WI38 (cell line): Measurements from ENCODE around the gene NREP.

Experiments
- H3K4me3 ChIP-seq: 2 replicates; pipeline ENCODE4 v1.5.1; 2011; ENCODE audit warnings: low read depth, mild to moderate bottlenecking, control low read depth, low read length
- CTCF ChIP-seq: IDR thresholded peaks from 2 replicates; pipeline ENCODE4 v1.5.1; 2012; ENCODE audit warnings: low read depth, mild to moderate bottlenecking, control low read depth, low read length

NREP gene

GRCh38 chr5:111707630-111708164 is 49.3 kb downstream of the NREP start:
- TF ChIP-seq CTCF: no peak
- no peak overlapping the region for H3K4me3 ChIP-seq

GRCh38 chr5:111706345-111706744 is 50.6 kb downstream of the NREP start:
- no peak overlapping the region for H3K4me3 ChIP-seq
- TF ChIP-seq CTCF: no peak

GRCh38 chr5:111704452-111705085 is 52.4 kb downstream of the NREP start:
- H3K4me3 ChIP-seq: no peak overlapping the region
- TF ChIP-seq CTCF: no peak

GRCh38 chr5:111703662-111704061 is 53.3 kb downstream of the NREP start:
- no peak for TF ChIP-seq CTCF
- H3K4me3 ChIP-seq: no peak overlapping the region

GRCh38 chr5:111699976-111700375 is 57.0 kb downstream of the NREP start:
- TF ChIP-seq CTCF: no peak
- no peak overlapping the region for H3K4me3 ChIP-seq

- no peak for TF ChIP-seq CTCF
- no peak overlapping the region for H3K4me3 ChIP-seq
Observed at GRCh38 chr5:111699324-111699723, 57.7 kb downstream of the NREP start.

- no peak overlapping the region for H3K4me3 ChIP-seq
- TF ChIP-seq CTCF: no peak
Observed at GRCh38 chr5:111697881-111698757, 58.9 kb downstream of the NREP start.
